Retina (tissue), 1 donor: ENCODE measurements around the gene CHRNA3.
A peak's percentile ranks its signal among the peaks of the same experiment; 100 is the strongest.
"Not testable (repeated sequence)": the region's sequence is repeated elsewhere in the genome, so short reads cannot be mapped to it uniquely, and the experiment has no call there.

Experiments
- DNase-seq: peaks from one replicate; pipeline ENCODE4 v3.0.0-alpha.2; 2016

Gene CHRNA3

GRCh38 chr15:78616506-78616905 is 4.3 kb downstream of the CHRNA3 start:
- no peak for DNase-seq

- no peak for DNase-seq
Measured at GRCh38 chr15:78615151-78615589, 5.6 kb downstream of the CHRNA3 start.

GRCh38 chr15:78614021-78614420 is 6.8 kb downstream of the CHRNA3 start:
- no peak for DNase-seq

- DNase-seq = not testable (repeated sequence)
Measured at GRCh38 chr15:78609551-78609950, 11.2 kb downstream of the CHRNA3 start.

GRCh38 chr15:78605680-78606079 is 15.1 kb downstream of the CHRNA3 start:
- no peak for DNase-seq

- no peak for DNase-seq
Measured at GRCh38 chr15:78605201-78605600, 15.6 kb downstream of the CHRNA3 start.

GRCh38 chr15:78604420-78604819 is 16.4 kb downstream of the CHRNA3 start:
- DNase-seq = no peak

- no peak for DNase-seq
Measured at GRCh38 chr15:78603467-78603866, 17.3 kb downstream of the CHRNA3 start.

GRCh38 chr15:78599189-78599588 is 21.6 kb downstream of the CHRNA3 start:
- no peak for DNase-seq

- DNase-seq = no peak
Measured at GRCh38 chr15:78598348-78598747, 22.4 kb downstream of the CHRNA3 start.

GRCh38 chr15:78597583-78597982 is 23.2 kb downstream of the CHRNA3 start:
- DNase-seq = no peak

GRCh38 chr15:78574944-78575343 is 45.9 kb downstream of the CHRNA3 start:
- no peak for DNase-seq

GRCh38 chr15:78573416-78573815 is 47.4 kb downstream of the CHRNA3 start:
- no peak for DNase-seq

GRCh38 chr15:78571382-78571781 is 49.4 kb downstream of the CHRNA3 start:
- DNase-seq = no peak

GRCh38 chr15:78570710-78571109 is 50.1 kb downstream of the CHRNA3 start:
- no peak for DNase-seq

GRCh38 chr15:78567531-78567930 is 53.3 kb downstream of the CHRNA3 start:
- no peak for DNase-seq

GRCh38 chr15:78565951-78566774 is 54.6 kb downstream of the CHRNA3 start:
- peak; percentile 82 for DNase-seq

GRCh38 chr15:78565097-78565950 is 55.5 kb downstream of the CHRNA3 start, which contains the start of gene CHRNA5:
Gene CHRNA5, plus strand, starts transcription at chr15:78565520. Its CDS starts 200 bp downstream, at chr15:78565720.
- DNase-seq = peak; percentile 90

- DNase-seq = no peak
Measured at GRCh38 chr15:78564743-78565096, 56.1 kb downstream of the CHRNA3 start.

- no peak for DNase-seq
Measured at GRCh38 chr15:78563092-78563491, 57.7 kb downstream of the CHRNA3 start.

- no peak for DNase-seq
Measured at GRCh38 chr15:78561490-78561889, 59.3 kb downstream of the CHRNA3 start.

- not testable (repeated sequence) for DNase-seq
Measured at GRCh38 chr15:78560201-78560600, 60.6 kb downstream of the CHRNA3 start.

GRCh38 chr15:78552597-78552996 is 68.2 kb downstream of the CHRNA3 start:
- no peak for DNase-seq

GRCh38 chr15:78551902-78552301 is 68.9 kb downstream of the CHRNA3 start:
- no peak for DNase-seq
